ENCODE data around the gene GPR15. TPM values are rescaled to one million over a fixed set of nuclear protein-coding genes. Genes with fewer than 3 reads are reported as not detected.

The GPR15 gene
- total RNA-seq, 2 donors from 2014 or later: not detected

DNA sequence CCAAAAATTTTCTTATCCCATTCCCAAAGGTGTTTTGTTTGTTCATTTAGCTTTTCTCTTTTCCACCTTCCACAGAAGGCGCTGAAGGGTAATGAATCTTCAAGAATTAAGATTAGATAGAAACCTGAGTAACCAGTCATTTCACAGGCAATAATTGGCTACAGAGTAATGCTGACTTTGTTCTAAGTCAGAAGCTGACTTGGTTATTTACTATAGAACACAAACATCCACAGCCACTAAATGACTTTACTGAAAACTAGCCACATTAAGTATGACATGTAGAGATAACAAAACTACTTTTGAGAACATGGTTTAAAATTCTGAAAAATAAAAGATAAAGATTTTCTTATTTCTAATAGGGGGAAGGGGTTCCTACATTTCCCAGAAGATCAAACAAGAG, 16.8 kb upstream of the GPR15 start:
- DNase-seq: no peak
- no peak overlapping the region for H3K9ac ChIP-seq (ENCODE audit: extremely low read depth, low read length, poor library complexity, severe bottlenecking)
- no peaks in the 10 kb centered on the region for H3K27me3 ChIP-seq (ENCODE audit: control insufficient read depth, insufficient read depth, low read length, poor library complexity, severe bottlenecking)
- Mint-ChIP-seq H3K27me3 (ENCODE audit: insufficient read depth) (no peaks in the 10 kb centered on the region), H3K36me3 (ENCODE audit: low read depth) (peaks cover 32% of the 10 kb centered on the region), H3K4me1 (peaks cover 18% of the 10 kb centered on the region), H3K9me3 (no peaks in the 10 kb centered on the region), H3K27ac (no peak overlapping the region), H3K4me3 (no peak overlapping the region)
- H3K4me1 ChIP-seq (ENCODE audit: control insufficient read depth, insufficient read depth, low read length): peaks cover 3% of the 10 kb centered on the region
- H3K36me3 ChIP-seq (ENCODE audit: control insufficient read depth, insufficient read depth, low read length): peaks cover 42% of the 10 kb centered on the region
- no peaks in the 10 kb centered on the region for H3K9me3 ChIP-seq (ENCODE audit: control insufficient read depth, low read length)
- H3K4me3 ChIP-seq (ENCODE audit: low read length): no peak overlapping the region
- no peak overlapping the region for H3K27ac ChIP-seq (ENCODE audit: low read depth, low read length)
- WGBS, 2 experiments (ENCODE audit: insufficient coverage in 1 of 2, insufficient read length in 1 of 2): 90% methylated on average over 1 of the region's 1 CpG; no CpG with 5 or more reads in 1 of the 2 experiments
- TF ChIP-seq CTCF (conservative IDR thresholded peaks at IDR 0.05): no peak

GRCh38 chr3:98518816-98519215, 13.0 kb upstream of the GPR15 start:
- Mint-ChIP-seq H3K4me3 (no peak overlapping the region), H3K36me3 (ENCODE audit: low read depth) (peaks cover 44% of the 10 kb centered on the region), H3K27ac (no peak overlapping the region), H3K27me3 (ENCODE audit: insufficient read depth) (no peaks in the 10 kb centered on the region), H3K9me3 (no peaks in the 10 kb centered on the region), H3K4me1 (peaks cover 21% of the 10 kb centered on the region)
- WGBS, 2 experiments (ENCODE audit: insufficient coverage in 1 of 2, insufficient read length in 1 of 2): 95 to 100% methylated on average over 2 of the region's 2 CpGs
- no peak for TF ChIP-seq CTCF (conservative IDR thresholded peaks at IDR 0.05)
- H3K9ac ChIP-seq (ENCODE audit: extremely low read depth, low read length, poor library complexity, severe bottlenecking): no peak overlapping the region
- no peaks in the 10 kb centered on the region for H3K27me3 ChIP-seq (ENCODE audit: control insufficient read depth, insufficient read depth, low read length, poor library complexity, severe bottlenecking)
- H3K27ac ChIP-seq (ENCODE audit: low read depth, low read length): no peak overlapping the region
- H3K4me3 ChIP-seq (ENCODE audit: low read length): no peak overlapping the region
- no peaks in the 10 kb centered on the region for H3K4me1 ChIP-seq (ENCODE audit: control insufficient read depth, insufficient read depth, low read length)
- no peaks in the 10 kb centered on the region for H3K9me3 ChIP-seq (ENCODE audit: control insufficient read depth, low read length)
- no peak for DNase-seq
- H3K36me3 ChIP-seq (ENCODE audit: control insufficient read depth, insufficient read depth, low read length): peaks cover 56% of the 10 kb centered on the region

DNA sequence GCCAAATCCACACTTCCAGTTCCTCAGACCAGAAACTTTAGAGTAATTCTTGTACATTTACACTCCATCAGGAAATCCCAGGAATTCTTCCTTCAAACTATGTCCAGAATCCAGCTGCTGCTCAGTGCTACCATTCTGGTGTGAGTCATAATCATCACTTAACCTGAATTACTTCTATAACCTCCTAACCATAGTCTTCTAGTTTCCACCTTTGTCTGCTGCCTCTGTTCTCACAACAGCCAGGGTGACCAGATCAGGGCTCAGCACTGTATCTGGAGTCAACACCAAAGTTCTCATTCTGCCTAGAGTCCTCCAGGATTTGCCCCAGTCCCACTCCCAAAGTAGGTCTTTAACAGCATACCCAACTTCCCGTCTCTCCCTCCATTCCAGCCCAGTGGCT, 12.4 kb upstream of the GPR15 start:
- H3K9ac ChIP-seq (ENCODE audit: extremely low read depth, low read length, poor library complexity, severe bottlenecking): no peak overlapping the region
- no peaks in the 10 kb centered on the region for H3K9me3 ChIP-seq (ENCODE audit: control insufficient read depth, low read length)
- no peak for TF ChIP-seq CTCF (conservative IDR thresholded peaks at IDR 0.05)
- H3K36me3 Mint-ChIP-seq (ENCODE audit: low read depth): peaks cover 44% of the 10 kb centered on the region
- H3K27ac Mint-ChIP-seq: no peak overlapping the region
- H3K4me1 ChIP-seq (ENCODE audit: control insufficient read depth, insufficient read depth, low read length): no peaks in the 10 kb centered on the region
- WGBS, 2 experiments (ENCODE audit: insufficient coverage in 1 of 2, insufficient read length in 1 of 2): 92 to 100% methylated on average over 1 of the region's 1 CpG
- H3K9me3 Mint-ChIP-seq: no peaks in the 10 kb centered on the region
- no peak overlapping the region for H3K27ac ChIP-seq (ENCODE audit: low read depth, low read length)
- peaks cover 56% of the 10 kb centered on the region for H3K36me3 ChIP-seq (ENCODE audit: control insufficient read depth, insufficient read depth, low read length)
- no peak overlapping the region for H3K4me3 Mint-ChIP-seq
- no peak for DNase-seq
- no peak overlapping the region for H3K4me3 ChIP-seq (ENCODE audit: low read length)
- no peaks in the 10 kb centered on the region for H3K27me3 ChIP-seq (ENCODE audit: control insufficient read depth, insufficient read depth, low read length, poor library complexity, severe bottlenecking)
- no peaks in the 10 kb centered on the region for H3K27me3 Mint-ChIP-seq (ENCODE audit: insufficient read depth)
- H3K4me1 Mint-ChIP-seq: peaks cover 21% of the 10 kb centered on the region
